ENCODE results near the gene KREMEN1.

The KREMEN1 gene

DNA sequence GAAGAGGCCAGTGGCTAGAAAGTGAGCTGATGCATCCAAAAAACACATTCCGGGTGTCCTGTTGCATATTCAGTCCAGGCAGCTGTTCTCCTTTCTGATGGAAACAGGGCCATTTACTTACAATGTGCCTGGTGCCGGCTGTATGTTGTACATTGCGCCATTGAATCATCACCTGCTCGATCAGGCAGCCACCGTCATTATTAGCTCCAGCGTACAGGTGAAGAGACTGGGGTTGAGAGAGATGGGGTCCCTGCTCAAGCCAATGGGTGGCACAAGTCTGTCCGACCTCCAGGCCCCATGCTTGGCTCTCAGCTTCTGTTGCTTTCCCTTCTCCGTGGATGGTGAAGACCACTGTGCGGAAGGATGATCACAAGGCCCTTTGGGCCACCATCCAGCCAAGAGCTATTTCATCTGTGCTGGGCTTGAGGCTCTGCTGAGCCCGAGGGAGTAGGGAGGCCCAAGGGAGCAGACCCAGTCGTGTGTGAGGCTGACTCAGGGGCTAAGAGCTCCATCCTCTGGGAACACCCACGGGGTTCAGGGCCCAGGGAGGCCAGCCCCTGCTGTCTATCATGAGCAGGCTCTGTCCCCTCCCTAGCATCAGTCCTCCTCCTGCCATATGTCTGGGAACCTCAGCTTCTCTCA lies 112.1 kb downstream of the KREMEN1 start:
- no peak for DNase-seq (ENCODE audit: low read depth in 3 of 3)

DNA sequence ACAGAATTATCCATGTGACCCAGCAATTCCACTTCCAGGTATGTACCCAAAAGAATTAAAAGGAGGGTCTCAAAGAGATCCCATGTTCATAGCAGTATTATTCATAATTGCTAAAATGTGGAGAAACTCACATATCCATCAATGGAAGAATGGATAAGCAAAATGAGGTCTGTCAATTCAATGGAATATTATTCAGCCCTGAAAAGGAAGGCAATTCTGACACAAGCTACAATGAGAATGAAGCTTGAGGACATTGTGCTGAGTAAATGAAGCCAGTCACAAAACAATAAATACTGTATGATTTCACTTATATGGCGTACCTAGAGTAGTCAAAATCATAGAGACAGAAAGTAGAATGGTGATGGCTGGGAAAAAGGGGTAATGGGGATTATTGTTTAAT lies 113.5 kb downstream of the KREMEN1 start:
- DNase-seq (ENCODE audit: low read depth in 3 of 3) = no peak

DNA sequence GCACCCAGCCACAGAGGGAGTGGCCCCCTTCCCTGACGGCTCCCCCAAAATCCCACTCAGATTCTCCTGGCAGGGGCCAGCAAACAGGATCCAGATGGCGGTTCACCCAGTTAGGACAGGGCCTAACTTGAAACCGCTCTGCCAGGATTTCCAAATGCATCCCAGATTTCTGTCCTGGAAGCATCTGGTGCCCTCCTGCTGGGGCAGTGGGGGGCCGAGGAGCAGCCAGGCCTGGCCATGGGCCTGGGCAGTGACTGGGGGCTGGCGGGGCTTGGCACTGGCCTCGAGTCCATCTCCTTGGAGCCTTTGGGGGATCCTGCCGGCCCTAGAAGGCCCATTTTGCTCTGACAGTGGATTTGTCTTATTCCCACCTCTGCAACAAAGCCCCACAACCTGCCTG lies 115.0 kb downstream of the KREMEN1 start:
- DNase-seq (ENCODE audit: low read depth in 3 of 3) = no peak

DNA sequence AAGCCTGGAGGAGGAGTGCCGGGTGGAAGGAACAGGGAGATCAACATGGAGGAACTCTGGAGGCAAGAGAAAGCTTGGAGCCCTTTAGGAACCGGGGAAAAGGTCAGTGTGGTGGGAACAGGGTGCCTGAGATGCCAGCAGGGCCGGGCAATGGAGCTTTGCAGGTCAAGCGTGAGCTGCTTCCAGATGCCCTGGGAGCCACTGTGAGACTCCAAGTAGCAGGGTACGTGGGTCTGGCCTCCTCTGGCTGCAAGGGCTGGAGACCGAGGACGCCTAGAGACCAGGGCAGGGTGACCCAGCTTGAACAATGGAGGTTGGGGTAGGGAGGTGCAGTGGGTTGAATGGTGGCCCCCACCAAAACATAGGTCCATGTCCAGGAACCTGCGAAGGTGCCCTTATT lies 117.2 kb downstream of the KREMEN1 start:
- no peak for DNase-seq (ENCODE audit: low read depth in 3 of 3)

DNA sequence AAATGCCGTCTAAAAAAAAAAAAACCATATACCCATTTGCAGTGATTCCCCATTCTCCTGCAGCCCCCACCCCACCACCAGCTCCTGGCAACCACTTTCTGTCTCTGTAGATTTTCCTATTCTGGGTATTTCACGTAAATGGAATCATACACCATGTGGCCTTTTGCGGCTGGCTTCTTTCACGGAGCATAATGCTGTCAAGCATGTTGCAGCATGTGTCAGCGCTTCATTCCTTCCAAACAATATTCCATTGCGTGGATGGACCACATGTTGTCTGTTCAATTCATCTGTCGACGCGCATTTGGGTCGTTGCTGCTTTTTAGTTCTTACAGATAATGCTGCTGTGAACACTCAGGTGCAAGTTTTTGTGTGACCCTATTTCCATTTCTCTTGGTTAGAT lies 118.1 kb downstream of the KREMEN1 start:
- DNase-seq (ENCODE audit: low read depth in 3 of 3) = no peak

- DNase-seq (ENCODE audit: low read depth in 3 of 3) = no peak
These were observed 120.2 kb downstream of the KREMEN1 start for GRCh38 chr22:29193021-29193420.

GRCh38 chr22:29194184-29194583 lies 121.3 kb downstream of the KREMEN1 start:
- no peak for DNase-seq (ENCODE audit: low read depth in 3 of 3)

DNA sequence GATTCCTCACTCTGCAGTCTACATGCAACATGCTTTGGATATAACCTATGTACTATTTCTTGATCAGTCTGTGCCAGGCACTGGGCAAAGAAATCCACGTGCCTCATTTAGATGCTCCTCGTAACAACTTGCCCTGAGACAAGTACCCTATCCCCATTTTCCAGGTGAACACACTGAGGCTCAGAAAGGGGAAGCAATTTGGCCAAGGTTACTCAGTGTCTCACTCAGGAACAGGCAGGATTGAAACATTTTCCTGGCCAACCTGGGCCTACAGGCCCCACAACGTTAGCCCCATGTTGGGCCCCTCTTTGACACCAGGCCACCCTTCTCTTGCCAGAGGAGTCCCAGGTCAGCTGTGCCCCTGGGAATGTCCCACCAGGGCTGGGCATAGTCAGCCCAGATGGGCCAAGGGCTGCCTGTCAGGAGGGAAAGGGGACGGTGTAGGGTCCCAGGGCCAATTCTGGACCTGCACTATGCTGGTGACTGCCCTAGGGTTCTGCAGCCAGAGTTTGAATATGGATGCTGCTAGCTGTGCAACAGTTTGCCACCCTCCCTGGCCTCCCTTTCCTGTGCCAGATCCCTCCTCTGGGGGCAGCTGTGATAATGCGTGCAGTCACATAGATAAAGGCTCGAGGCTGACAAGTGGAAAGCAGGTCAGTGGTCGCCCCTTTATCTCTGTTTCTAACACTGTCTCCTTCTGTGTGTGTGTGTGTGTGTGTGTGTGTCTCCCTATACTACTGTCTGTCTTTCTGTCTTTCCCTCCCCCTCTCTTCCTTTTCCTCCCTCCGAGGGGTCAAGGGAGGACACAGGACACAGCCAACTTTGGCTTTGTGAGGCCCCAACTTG lies 122.5 kb downstream of the KREMEN1 start:
- DNase-seq (ENCODE audit: low read depth in 3 of 3) = no peak

DNA sequence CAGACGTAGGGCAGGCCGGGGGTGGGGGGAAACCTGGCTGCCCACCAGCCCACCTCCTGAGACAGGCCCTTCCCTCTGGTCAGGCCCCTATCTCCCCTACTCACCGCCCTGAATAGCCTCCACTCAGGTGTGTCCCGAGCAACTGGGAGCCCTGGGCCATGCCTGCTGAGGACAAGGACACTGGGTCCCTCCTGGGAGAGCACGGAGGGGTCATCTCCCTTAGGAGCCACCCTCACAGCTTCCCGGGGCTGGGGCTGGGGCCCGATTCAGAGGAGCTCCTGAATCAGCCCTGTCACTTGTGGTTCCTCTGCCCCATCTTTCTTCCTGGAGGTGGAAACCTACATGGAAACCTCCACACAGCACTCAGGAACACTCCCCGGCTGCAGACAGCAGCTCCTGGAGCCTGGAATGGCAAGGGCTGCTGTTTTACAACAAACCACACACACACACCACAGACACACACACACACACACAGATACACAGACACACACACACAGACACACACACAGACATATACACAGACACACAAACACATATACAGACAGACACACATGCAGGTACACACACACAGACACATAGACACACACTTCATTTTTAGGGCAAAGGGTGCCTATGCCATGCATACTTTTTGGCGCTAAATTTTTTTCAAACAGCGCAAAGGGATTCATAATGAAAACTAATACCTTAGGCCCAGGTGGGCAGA lies 123.3 kb downstream of the KREMEN1 start:
- no peak for DNase-seq (ENCODE audit: low read depth in 3 of 3)

DNA sequence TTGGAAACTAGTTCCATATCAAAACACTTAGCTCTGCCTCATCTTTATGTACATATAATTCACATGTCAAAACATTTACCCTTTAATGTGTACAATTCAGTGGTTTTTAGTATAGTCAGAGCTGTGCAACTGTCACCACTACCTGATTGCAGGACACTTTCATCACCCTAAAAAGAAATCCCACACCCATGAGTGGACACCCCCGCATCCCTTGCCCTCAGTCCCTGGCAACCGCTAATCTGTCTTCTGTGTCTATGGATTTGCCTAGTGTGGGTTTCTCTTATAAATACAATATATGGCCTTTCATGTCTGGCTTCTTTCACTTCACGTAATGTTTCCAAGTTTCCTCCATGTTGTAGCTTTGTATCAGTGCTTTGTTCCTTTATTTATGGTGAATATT lies 124.3 kb downstream of the KREMEN1 start:
- DNase-seq (ENCODE audit: low read depth in 3 of 3) = no peak

DNA sequence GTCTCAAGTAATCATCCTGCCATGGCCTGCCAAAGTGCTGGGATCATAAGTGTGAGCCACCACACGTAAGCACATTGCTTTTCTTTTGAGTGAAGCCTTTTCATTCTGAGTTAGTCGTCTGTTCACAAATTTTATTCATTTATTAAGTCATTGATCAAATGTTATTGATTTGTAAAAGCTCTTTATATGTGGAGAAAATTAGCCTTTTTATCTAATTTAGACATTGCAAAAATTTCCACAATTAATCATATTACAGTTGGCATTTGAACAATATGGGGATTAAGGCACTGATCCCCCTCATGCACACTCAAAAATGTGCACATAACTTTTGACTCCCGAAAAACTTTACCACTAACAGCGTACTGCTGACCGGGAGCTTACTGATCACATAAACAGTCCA lies 125.4 kb downstream of the KREMEN1 start:
- DNase-seq (ENCODE audit: low read depth in 3 of 3) = no peak

DNA sequence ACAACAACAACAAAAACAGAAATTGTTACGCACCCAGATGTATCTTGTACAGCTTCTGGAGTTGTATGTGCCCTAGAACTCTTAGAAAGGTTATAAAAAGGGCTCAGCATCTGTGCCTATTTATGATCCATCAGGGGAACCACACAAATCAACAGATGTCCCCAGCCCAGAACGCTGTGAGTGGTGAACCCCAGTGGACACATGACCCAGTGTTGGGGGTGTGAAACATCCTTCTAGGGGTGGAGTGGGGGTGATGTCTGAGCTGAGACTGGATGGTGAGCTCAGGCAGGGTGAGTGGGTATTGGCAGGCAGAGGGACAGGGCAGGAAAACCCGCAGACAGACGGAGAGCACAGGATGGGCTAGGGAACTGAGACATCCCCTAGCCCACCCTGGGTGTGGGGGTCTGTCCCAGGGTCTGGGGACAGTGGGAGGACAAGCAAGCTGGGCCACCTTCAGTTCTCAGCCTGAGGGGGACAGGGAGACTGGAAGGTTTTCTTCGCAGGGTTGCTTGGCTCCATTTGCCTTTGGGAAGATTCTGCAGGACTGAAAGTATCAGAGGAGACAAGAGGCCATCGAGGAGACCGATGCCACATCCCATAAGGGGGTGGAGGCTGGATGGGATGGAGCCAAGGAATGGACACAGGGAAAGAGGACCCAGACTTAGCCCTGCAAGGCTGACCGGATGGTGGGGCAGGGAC lies 127.0 kb downstream of the KREMEN1 start:
- no peak for DNase-seq (ENCODE audit: low read depth in 3 of 3)

DNA sequence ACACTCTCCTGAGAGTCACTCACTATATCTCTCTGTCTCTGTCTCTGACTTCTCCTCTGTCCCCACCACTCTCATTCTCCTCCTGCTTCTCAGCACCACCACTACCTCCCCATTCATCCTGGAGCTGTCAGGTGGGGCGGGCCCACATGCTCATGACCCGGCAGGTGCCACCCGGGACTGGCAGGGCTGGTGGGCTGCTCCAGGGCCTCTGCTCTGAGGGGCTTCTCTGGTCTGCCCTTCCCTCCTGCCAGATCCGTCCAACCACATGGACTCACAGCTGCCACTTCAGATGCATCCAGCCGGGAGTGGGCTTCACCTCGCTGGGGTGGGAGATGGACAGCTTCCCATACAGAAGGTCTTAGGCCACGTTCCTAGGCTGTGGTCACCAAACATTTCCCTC lies 128.1 kb downstream of the KREMEN1 start:
- DNase-seq (ENCODE audit: low read depth in 3 of 3) = no peak

- DNase-seq (ENCODE audit: low read depth in 3 of 3) = no peak
These were observed 128.9 kb downstream of the KREMEN1 start for GRCh38 chr22:29201782-29202181.

DNA sequence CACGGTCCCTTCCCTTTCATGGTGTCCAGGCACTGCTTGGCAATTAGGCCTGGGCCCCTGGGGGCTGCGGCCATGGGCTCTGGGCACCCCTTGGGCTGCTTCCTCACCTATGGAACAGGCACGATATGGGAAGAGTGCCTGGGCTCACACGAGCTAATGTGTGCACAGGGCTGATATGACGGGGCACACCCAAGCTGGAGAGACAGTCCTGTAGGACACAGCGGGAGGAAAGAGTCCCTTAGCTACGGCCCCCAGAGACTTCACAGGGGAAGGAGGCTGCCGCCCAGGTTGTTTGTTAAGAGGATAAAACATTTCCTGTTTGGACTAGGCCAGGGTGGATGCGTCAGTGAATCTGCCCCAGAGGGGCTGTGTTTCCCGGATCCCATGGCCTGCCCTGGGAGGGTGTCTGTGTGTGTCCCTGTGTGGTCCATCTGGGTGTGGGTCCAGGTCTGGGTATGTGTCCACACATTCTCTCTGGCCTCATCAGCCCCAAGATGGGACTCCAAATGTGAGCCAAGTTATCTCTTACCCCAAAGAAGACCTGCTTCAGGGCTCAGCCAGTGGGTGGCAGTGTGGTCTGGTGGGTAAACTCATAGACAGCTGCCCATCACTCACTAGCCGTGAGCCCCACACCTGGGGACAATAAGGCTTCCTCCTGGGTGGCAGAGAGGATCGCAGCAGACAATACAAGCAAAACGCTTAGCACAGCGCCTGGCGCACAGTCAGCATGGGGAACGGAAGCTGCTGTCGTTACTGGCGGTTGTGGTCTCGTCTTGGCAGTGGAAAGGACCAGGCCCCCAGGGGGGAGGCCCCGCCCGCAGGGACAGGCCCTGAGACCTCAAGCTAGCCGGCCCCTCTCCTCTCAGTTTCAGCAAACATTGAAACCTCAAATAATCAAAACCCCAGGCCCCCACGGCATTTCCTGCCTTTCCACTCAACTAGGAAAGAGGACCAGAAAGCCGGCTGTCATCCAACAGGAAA lies 129.7 kb downstream of the KREMEN1 start:
- DNase-seq (ENCODE audit: low read depth in 3 of 3) = no peak

DNA sequence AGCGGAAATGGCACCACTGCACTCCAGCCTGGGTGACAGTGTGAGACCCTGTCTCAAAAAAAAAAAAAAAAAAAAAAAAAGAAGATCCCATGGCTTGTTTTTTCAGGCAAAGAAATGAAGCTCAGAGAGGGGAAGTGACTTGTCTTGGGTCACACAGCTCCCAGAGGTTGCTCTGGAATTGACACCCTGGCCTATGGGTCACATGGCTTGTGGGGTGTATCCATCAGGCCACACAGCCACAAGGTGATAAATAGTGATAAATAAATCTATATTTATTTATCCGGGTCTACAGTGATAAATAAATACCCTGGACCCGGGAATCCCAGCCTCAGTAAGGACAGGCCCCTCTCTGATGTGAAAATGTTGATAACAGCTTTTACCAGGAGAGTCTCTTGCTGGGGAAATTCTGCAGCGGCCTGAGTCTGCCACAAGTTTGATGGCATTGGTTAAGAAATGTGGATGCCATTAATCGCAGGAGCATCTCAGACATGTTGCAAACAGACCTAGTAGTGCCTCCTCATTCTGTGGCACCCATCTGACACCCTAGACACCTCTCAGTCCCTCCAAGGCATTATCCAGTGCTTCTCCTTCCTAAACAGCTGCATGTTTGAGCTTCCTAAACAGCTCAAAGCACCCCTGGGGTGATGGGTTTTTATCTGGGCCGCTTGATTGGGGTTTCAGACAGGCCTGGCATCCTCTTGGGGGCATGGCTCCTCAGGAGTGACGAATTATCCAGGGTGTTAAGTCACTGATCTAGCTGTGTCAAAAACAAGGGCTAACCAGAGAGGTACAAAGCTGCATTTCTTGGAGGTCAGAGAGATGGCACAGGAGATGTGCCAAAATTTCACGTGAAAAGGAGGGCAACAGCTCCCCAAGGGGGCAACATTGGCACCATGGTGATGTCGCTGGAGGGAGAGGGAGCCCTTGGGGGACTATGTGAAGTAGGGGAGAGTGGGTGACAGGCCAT lies 130.9 kb downstream of the KREMEN1 start:
- no peak for DNase-seq (ENCODE audit: low read depth in 3 of 3)

GRCh38 chr22:29204455-29205183 lies 131.8 kb downstream of the KREMEN1 start:
- no peak for DNase-seq (ENCODE audit: low read depth in 3 of 3)

DNA sequence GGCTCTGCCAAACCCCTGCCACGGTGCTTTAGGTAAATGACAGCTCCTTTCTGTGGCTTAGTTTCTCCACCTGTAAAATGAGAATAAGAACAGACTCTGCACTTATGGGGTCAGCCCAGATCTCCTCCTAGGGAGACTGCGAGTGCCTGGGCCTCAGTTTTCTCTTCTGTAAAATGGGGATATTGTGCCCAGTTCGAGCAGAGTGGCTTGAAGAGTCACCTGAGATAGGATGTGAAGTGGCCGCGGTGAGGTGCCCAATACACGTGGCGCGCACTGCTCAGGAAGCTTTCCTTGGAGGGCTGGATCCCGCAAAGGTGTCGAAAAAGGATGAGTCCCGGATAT lies 132.4 kb downstream of the KREMEN1 start:
- no peak for DNase-seq (ENCODE audit: low read depth in 3 of 3)
